IPS-18c (cell line): ENCODE measurements around the gene STOX2.

ENCODE experiments used
- H3K4me3 ChIP-seq: 2 replicates; pipeline ENCODE4 v1.7.0; 2013; ENCODE audit warnings: low read depth, mild to moderate bottlenecking, low read length, moderate library complexity; ENCODE audit not compliant: insufficient read depth
- H3K9me3 ChIP-seq: one replicate; pipeline ENCODE4 v1.6.1; 2013; ENCODE audit warnings: mild to moderate bottlenecking, low read length, moderate library complexity; ENCODE audit not compliant: control insufficient read depth, insufficient read depth

STOX2 gene

GRCh38 chr4:183993676-183994075 lies 88.6 kb downstream of the STOX2 start:
- Histone ChIP-seq H3K9me3 (no peaks in the 10 kb centered on the region), H3K4me3 (no peak overlapping the region)

GRCh38 chr4:183995570-183995969 lies 90.5 kb downstream of the STOX2 start:
- no peak overlapping the region for H3K4me3 ChIP-seq
- H3K9me3 ChIP-seq: no peaks in the 10 kb centered on the region

GRCh38 chr4:183996868-183997267 lies 91.8 kb downstream of the STOX2 start:
- Histone ChIP-seq H3K9me3 (no peaks in the 10 kb centered on the region), H3K4me3 (no peak overlapping the region)

- no peak overlapping the region for H3K4me3 ChIP-seq
- no peaks in the 10 kb centered on the region for H3K9me3 ChIP-seq
Observed at GRCh38 chr4:183999435-183999834, 94.3 kb downstream of the STOX2 start.

GRCh38 chr4:184000457-184001396 lies 95.6 kb downstream of the STOX2 start:
- H3K9me3 ChIP-seq: no peaks in the 10 kb centered on the region

DNA sequence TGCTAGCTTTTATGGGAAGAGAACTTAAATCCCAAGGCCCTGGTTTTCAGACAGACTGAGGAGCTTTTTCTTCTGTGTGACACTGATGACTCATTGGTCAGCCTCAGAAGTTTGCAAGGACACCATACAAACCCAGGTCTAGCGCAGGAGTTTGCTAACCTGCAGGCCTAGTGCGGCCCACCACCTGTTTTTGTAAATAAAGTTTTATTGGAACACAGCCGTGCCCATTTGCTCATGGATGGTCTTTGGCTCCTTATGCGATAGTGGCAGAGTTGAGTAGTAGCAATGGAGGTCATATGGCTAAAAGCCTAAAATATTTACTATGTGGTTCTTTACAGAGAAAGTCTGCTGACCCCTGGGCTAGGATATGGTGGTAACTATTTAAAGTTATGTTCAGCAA lies 98.3 kb downstream of the STOX2 start:
- Histone ChIP-seq H3K9me3 (peaks cover 3% of the 10 kb centered on the region), H3K4me3 (no peak overlapping the region)

More at GRCh38 chr4:184000457-184001396, 95.6 kb downstream of the STOX2 start:
- no peak overlapping the region for H3K4me3 ChIP-seq

DNA sequence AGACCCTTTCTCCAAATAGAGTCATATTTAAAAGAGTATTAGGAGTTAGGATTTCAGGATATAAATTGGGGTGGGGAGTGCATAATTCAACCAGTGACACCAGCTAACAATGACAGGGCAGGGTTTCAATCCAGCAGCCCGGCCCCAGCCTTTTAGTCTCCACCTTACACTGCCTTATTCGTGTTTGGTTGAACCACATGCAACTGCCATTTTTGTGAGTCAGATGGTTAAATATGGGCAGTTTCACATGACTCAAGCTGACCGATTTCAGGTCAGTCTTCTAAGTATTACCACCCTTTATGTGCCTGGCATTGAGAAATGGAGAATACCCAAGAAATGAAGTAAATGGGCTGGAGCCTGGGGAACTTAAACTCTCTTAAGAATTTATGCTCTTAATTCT lies 102.8 kb downstream of the STOX2 start:
- Histone ChIP-seq H3K9me3 (peaks cover 3% of the 10 kb centered on the region), H3K4me3 (no peak overlapping the region)

GRCh38 chr4:184010696-184011095 lies 105.6 kb downstream of the STOX2 start:
- H3K4me3 ChIP-seq: no peak overlapping the region
- H3K9me3 ChIP-seq: peaks cover 3% of the 10 kb centered on the region

- no peaks in the 10 kb centered on the region for H3K9me3 ChIP-seq
- H3K4me3 ChIP-seq: no peak overlapping the region
Observed at GRCh38 chr4:184011826-184012380, 106.8 kb downstream of the STOX2 start.

GRCh38 chr4:184012937-184013336 lies 107.8 kb downstream of the STOX2 start:
- Histone ChIP-seq H3K4me3 (no peak overlapping the region), H3K9me3 (no peaks in the 10 kb centered on the region)

DNA sequence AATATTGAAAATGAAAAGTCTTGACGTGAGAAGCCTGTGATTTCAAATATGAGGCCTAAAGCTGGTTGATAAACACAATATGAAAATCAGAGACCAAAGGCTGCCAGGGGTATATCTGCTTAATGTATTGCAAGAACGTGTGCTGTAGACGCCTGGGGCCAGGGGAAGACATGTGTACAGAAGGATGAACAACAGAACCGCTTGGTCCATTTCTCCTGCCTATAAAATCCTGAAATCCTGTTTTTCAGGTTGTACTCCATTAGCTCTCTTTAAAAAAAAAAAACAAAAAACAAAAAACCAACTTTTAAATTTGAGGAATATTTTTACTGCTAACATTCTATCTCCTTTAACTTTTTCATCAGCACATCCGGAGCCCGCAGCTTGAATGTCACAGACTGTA lies 109.2 kb downstream of the STOX2 start:
- Histone ChIP-seq H3K9me3 (no peaks in the 10 kb centered on the region), H3K4me3 (no peak overlapping the region)

DNA sequence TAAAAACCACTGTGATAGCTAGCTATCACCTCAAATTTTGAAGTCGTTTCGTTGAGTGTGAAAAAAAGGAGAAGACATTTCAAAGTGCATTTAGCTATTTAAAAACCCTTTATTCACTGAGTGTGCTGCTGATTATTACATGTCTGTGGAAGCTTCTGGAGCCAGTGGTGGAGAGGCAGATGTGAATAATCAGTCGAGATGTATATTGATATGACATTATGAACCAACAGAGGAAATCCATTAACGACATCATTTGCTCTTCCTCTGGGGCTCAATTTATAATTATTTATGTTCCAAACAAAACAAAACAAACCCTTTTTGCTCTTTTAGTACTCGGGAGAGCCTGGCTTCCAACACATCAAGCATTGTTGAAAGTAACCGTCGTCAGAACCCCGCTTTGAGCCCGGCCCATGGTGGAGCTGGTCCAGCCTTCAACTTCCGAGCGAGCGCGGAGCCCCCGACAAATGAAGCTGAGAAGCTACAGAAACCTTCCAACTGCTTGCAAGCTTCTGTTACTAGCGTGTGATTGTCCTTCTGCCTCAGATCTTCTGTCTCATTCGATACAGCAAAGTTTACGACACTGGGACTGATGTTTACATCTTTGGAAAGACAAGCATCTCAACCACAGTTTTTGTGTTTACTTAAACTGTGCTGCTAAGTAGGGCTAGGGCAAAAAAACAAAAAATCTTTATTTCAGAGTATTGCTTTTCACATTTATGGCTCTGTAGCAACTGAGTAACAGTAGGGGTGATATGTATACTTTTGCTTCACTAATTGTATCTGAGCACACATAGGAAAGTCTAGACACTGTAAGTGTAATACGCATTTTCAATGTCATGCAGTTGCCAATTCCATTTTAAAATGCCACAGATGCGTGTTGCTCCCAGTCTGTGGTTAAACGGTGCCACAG lies 111.9 kb downstream of the STOX2 start:
- Histone ChIP-seq H3K4me3 (no peak overlapping the region), H3K9me3 (no peaks in the 10 kb centered on the region)

DNA sequence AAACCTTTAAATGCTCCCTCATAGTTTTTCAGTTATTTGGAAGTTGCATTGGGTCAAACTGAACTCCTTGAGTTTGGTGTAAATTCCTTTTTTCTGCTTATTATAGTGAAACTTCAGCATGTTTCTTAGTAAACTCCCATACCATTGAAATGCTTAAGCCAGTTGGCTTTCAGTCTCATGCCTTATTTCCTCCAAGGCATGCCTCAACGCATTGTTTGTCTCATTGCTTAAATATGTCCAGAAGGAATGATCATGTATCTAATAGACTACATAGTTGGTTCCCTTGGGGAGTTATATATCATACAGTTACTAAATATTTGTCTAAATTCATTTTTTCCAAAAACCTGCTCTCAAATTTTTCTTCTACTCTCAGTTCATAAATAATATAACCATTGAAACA lies 114.0 kb downstream of the STOX2 start:
- no peak overlapping the region for H3K4me3 ChIP-seq
- H3K9me3 ChIP-seq: no peaks in the 10 kb centered on the region

DNA sequence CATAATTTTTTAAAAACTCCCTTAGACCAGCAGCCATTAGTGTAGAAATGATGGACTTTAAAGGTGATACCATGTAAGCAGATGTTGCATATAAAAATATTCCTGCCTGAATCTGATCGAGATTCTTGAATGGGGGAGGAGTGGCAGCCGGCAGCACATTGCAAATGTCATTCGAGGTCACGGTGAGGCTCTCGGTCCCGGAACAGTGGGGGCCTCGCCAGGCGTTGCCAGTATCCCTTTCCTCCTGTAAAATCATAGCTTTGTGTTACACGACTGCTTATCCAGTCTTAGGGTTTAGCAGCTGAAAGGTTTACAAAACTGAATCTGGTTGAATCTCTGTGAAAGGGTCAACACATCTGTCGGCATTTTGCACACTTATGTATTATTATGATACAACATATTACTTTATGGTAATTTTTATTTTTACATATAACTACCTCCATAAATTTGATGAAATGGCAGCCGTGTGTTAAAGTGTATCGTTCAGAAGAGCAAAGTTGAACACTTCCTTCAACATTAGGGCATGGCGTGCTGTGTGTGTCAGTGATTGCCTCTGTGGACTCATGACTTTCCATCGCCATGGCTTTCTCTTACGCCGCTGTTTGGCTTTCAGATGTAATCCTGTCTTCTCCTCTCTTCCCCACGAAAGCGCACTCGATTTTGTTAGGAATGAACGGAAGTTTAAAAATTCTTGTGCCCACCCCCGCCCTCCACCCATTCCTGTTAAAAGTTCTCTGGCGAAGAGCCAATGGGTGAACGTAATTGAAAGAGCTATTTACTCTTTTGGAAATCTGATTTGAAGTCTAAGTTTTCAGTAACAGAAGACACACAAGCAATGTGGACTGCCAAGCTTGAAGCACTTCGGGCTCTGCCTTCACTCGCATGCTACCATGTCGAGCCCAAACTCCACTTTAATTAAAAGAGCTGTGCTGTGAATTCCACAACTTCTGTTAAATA lies 114.8 kb downstream of the STOX2 start:
- H3K4me3 ChIP-seq: no peak overlapping the region
- H3K9me3 ChIP-seq: no peaks in the 10 kb centered on the region

DNA sequence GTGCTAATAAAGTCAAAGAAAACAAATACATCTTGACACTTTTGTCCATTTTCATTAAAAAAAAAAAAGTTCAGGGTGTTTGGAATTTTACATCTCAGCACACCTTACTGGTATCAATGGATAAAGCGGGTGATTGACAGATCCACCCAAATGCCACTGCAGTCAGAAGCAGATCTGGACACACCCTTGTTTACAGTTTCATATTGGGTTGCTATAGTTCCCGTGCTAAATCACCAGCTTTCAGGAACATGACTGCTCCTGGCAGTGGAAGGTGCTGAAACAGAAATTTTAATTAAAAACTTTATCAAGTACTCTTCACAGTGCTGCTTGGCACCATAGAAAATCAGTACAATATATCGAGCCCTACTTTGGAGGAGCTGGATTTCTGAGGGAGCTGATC lies 116.3 kb downstream of the STOX2 start:
- Histone ChIP-seq H3K9me3 (no peaks in the 10 kb centered on the region), H3K4me3 (no peak overlapping the region)

- Histone ChIP-seq H3K4me3 (no peak overlapping the region), H3K9me3 (no peaks in the 10 kb centered on the region)
Observed at GRCh38 chr4:184022679-184023383, 117.7 kb downstream of the STOX2 start.
